Spleen (tissue), 11 donors: Measurements from ENCODE around the gene LYPLA2. TPM values are rescaled to one million over a fixed set of nuclear protein-coding genes. Genes with fewer than 3 reads are reported as not detected.
A peak's percentile ranks its signal among the peaks of the same experiment; 100 is the strongest.

Experiments
- DNase-seq: peaks from one replicate; pipeline ENCODE4 v3.0.0-alpha.2; 2020
- H3K27ac ChIP-seq, 8 donors: fragments of 200-600 bp; sonication (generic) in 7 of 8; 1 replicate in 4 of 8; 2 replicates in 4 of 8; pipeline versions ENCODE4 v1.5.0 to v1.8.0; 2016 to 2021; ENCODE audit warnings: inconsistent platforms in 4 of 8, mild to moderate bottlenecking in 4 of 8, moderate library complexity in 1 of 8
- H3K27me3 ChIP-seq, 7 donors: fragments of 200-600 bp; sonication (generic) in 6 of 7; replicated peaks in 1 of 7; 1 replicate in 4 of 7; 2 replicates in 3 of 7; pipeline versions ENCODE4 v1.5.0 to v1.8.0; 2016 to 2021; ENCODE audit warnings: inconsistent platforms in 3 of 7, mild to moderate bottlenecking in 1 of 7
- H3K36me3 ChIP-seq, 6 donors: fragments of 200-600 bp; sonication (generic) in 5 of 6; 1 replicate in 4 of 6; 2 replicates in 2 of 6; pipeline versions ENCODE4 v1.5.0 to v1.8.0; 2016 to 2021; ENCODE audit warnings: inconsistent platforms in 2 of 6
- H3K4me1 ChIP-seq, 6 donors: fragments of 200-600 bp; sonication (generic) in 5 of 6; 1 replicate in 3 of 6; 2 replicates in 3 of 6; pipeline versions ENCODE4 v1.5.0 to v1.8.0; 2016 to 2021; ENCODE audit warnings: inconsistent platforms in 3 of 6
- H3K4me3 ChIP-seq, 8 donors: fragments of 200-600 bp; sonication (generic) in 7 of 8; 1 replicate in 4 of 8; 2 replicates in 4 of 8; pipeline versions ENCODE4 v1.5.0 to v1.8.0; 2016 to 2021; ENCODE audit warnings: inconsistent platforms in 4 of 8, mild to moderate bottlenecking in 4 of 8, moderate library complexity in 2 of 8
- H3K9me3 ChIP-seq, 8 donors: fragments of 200-600 bp; sonication (generic) in 7 of 8; 1 replicate in 4 of 8; 2 replicates in 4 of 8; pipeline versions ENCODE4 v1.5.0 to v1.8.0; 2016 to 2021; ENCODE audit warnings: inconsistent platforms in 4 of 8
- POLR2A ChIP-seq, 3 donors: fragments of 450-650 bp; IDR thresholded peaks; one replicate each; pipeline ENCODE4 v1.5.1; 2017; ENCODE audit warnings: antibody characterized with exemption in 3 of 3, mild to moderate bottlenecking in 1 of 3
- POLR2AphosphoS5 ChIP-seq, 3 donors: sonication (generic); formaldehyde crosslinking; IDR thresholded peaks; one replicate each; pipeline ENCODE4 v1.5.1; 2017; ENCODE audit warnings: antibody characterized with exemption in 3 of 3
- WGBS, 5 donors: extraction: QIAGEN DNeasy Blood & Tissue Kit in 3 of 5; methylation state at CpG; one replicate each; pipeline versions ENCODE4 v1.1.5 to v1.1.7; 2013 to 2018; 5-methylcytosine and 5-hydroxymethylcytosine counted together
- intact Hi-C: fragments of 100-400 bp; cut with DNase I; formaldehyde crosslinking; loops from one replicate; pipeline ENCODE4 v1.15.0; 2023; ENCODE audit warnings: low total_unique reads
- polyA plus RNA-seq, 3 donors: library from polyadenylated mRNA; stranded (reverse); fragments of 200-250 nt; gene quantifications; one replicate each; pipeline ENCODE4 v1.2.1, GENCODE V29; 2013
- total RNA-seq, 7 donors: library from RNA; depleted of rRNA in 3 of 7; stranded (reverse); fragments of >200 nt in 3 of 7; fragmentation: NEBNext Ultra II Directional in 4 of 7; extraction: Animal tissue kit (Norgen Biotek cat#: 25700) in 4 of 7; gene quantifications; one replicate each; pipeline versions ENCODE4 v1.1.0 to v1.2.1, GENCODE V29; 2016 to 2021
- TF ChIP-seq, protein P1 (sequence below), 11 experiments: fragments of 200-600 bp in 7 of 11; fragments of 450-650 bp in 4 of 11; sonication (generic) in 4 of 11; IDR thresholded peaks in 8 of 11; conservative IDR thresholded peaks in 3 of 11; 1 replicate in 7 of 11; 2 replicates in 4 of 11; pipeline versions ENCODE4 v1.4.0 to v1.8.0; 2016 to 2021; ENCODE audit warnings: antibody characterized with exemption in 11 of 11, inconsistent platforms in 4 of 11, mild to moderate bottlenecking in 1 of 11
- donor health status: healthy with polysubstance abuse.
- donor health status: DM: no; HTN: no; CAD: no; lungs with moderate emphysema.
- donor health status: DM: no; HTN: no; CAD: no.
- donor health status: Bipolar disorder and iron deficiency.
- donor health status: healthy.
- donor health status: DM: no; HTN: no; CAD: no.
- donor health status: DM: yes; HTN: yes; CAD: no.

Gene LYPLA2
- total and polyA plus RNA-seq, 10 donors = 46.9 to 87.5 (median 55.8) TPM

DNA sequence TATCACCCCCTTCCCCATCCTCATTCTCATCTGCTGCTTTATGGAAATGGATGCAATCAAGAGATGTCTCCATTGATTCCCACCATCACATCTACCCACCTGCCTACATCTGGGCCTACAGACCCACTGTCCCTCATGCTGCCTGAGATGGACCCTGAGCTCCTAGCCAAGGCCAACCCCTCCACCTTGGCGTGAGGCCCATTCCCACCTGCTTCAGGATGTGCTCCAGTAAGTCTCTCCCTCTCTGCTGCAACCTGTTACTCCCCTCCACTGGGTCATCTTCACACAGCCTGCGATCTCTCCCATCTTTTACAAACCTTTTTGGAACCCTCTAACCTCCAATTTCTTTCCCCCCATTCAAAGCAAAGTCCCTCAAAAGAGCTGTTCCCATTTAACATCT, 14.1 kb downstream of the LYPLA2 start:
- peak; percentile 46 for DNase-seq
- no peak overlapping the region for H3K27ac ChIP-seq
- TF ChIP-seq, protein P1, sequence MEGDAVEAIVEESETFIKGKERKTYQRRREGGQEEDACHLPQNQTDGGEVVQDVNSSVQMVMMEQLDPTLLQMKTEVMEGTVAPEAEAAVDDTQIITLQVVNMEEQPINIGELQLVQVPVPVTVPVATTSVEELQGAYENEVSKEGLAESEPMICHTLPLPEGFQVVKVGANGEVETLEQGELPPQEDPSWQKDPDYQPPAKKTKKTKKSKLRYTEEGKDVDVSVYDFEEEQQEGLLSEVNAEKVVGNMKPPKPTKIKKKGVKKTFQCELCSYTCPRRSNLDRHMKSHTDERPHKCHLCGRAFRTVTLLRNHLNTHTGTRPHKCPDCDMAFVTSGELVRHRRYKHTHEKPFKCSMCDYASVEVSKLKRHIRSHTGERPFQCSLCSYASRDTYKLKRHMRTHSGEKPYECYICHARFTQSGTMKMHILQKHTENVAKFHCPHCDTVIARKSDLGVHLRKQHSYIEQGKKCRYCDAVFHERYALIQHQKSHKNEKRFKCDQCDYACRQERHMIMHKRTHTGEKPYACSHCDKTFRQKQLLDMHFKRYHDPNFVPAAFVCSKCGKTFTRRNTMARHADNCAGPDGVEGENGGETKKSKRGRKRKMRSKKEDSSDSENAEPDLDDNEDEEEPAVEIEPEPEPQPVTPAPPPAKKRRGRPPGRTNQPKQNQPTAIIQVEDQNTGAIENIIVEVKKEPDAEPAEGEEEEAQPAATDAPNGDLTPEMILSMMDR (IDR thresholded peaks at IDR 0.05 in 8 of 11, conservative IDR thresholded peaks at IDR 0.05 in 3 of 11) = no peak
- no peak for TF ChIP-seq POLR2A (IDR thresholded peaks at IDR 0.05)
- no peak for TF ChIP-seq POLR2AphosphoS5 (IDR thresholded peaks at IDR 0.05)
- WGBS, 5 donors = 94 to 100% (median 97%) methylated on average over 2 of the region's 2 CpGs
- H3K36me3 ChIP-seq = peaks cover 0 to 60% (median 16%) of the 10 kb centered on the region in 6 donors
- H3K4me1 ChIP-seq = peaks cover 5 to 52% (median 26%) of the 10 kb centered on the region in 6 donors
- no peak overlapping the region for H3K4me3 ChIP-seq
- intact Hi-C loops = no loop called here
- H3K9me3 ChIP-seq = no peaks in the 10 kb centered on the region
- no peaks in the 10 kb centered on the region for H3K27me3 ChIP-seq

DNA sequence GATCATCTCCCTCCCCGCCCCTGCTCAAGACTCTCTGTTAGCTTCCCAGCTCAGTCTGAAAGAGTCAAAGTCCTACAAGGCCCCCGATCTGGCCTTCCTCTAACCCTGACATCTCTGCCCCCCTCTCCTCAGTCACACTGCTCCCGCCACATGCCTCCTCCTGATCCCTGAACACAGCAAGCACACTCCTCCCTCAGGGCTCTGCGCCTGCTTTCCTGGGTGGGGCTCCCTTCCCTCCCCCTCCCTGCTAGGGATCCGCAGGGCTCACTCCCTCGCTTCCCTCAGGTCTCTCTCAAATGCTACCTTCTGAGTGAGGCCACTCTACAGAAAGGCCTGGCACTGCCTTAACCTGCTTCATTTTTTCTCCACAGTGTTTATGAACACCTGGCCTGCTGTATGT, 15.3 kb downstream of the LYPLA2 start:
- intact Hi-C loops = no loop called here
- peaks cover 0 to 67% (median 16%) of the 10 kb centered on the region in 6 donors for H3K36me3 ChIP-seq
- TF ChIP-seq, protein P1 (IDR thresholded peaks at IDR 0.05 in 8 of 11, conservative IDR thresholded peaks at IDR 0.05 in 3 of 11) = no peak
- TF ChIP-seq POLR2AphosphoS5 (IDR thresholded peaks at IDR 0.05) (no peak), POLR2A (IDR thresholded peaks at IDR 0.05) (no peak)
- DNase-seq = peak; percentile 57
- H3K4me1 ChIP-seq = peaks cover 4 to 57% (median 32%) of the 10 kb centered on the region in 6 donors
- H3K27ac ChIP-seq = no peak overlapping the region
- H3K27me3 ChIP-seq = no peaks in the 10 kb centered on the region
- H3K9me3 ChIP-seq = no peaks in the 10 kb centered on the region
- 73 to 84% (median 83%) methylated on average over 6 of the region's 6 CpGs for WGBS, 5 donors
- H3K4me3 ChIP-seq = no peak overlapping the region

DNA sequence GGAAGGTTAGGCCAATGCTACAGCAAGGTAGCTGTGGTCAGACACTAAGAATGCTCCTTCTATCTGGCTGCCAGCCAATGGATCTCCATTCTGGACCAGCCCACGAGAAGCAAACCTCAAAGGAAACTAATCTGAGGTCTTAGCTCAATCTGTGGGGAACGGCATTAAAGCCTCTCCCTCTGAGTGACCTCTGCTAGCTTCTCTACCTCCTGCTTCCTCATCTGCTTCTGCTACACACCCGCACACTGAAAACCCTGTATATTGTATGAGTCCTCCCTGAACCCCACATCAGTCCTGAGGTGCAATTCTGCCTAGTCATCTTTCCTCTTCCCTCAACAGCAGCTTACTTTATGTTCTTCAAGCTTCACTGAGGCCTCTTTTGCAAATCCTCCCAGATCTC, 16.5 kb downstream of the LYPLA2 start:
- Histone ChIP-seq H3K9me3 (no peaks in the 10 kb centered on the region), H3K27ac (peak overlapping the region in 3 of 8 donors; percentile 26 to 37 (median 36)), H3K4me3 (no peak overlapping the region), H3K27me3 (no peaks in the 10 kb centered on the region), H3K4me1 (peaks cover 0 to 48% (median 26%) of the 10 kb centered on the region in 6 donors), H3K36me3 (peaks cover 0 to 78% (median 21%) of the 10 kb centered on the region in 6 donors)
- intact Hi-C loops = no loop called here
- TF ChIP-seq, protein P1 (IDR thresholded peaks at IDR 0.05 in 8 of 11, conservative IDR thresholded peaks at IDR 0.05 in 3 of 11) = no peak
- no peak for TF ChIP-seq POLR2A (IDR thresholded peaks at IDR 0.05)
- no peak for TF ChIP-seq POLR2AphosphoS5 (IDR thresholded peaks at IDR 0.05)
- WGBS, 5 donors = 33 to 54% (median 41%) methylated on average over 3 of the region's 3 CpGs
- DNase-seq = no peak

DNA sequence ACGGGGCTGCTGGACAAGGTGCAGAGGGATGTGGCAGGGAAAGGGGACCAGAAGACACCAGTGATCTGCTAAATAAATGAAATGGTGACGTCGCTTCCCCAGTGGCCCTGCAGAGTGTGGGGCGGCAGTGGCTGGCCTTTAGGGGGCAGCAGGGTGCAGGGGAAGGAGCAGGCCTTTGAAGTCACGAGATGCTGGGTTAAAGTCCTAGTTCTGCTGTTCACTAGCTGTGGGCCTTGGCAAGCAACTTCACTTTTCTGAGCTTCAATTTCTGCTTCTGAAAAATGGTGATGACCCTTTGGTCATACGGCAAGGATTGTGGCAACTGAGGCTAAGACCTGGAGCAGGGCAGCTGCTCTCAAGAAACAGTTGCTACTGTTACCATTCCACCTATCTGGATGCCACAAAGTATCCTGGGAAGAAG, 18.8 kb downstream of the LYPLA2 start:
- Histone ChIP-seq H3K4me3 (no peak overlapping the region), H3K27ac (peak overlapping the region; percentile 0 to 77 (median 56)), H3K27me3 (no peaks in the 10 kb centered on the region), H3K4me1 (peaks cover 0 to 42% (median 26%) of the 10 kb centered on the region in 6 donors), H3K9me3 (no peaks in the 10 kb centered on the region), H3K36me3 (peaks cover 0 to 79% (median 32%) of the 10 kb centered on the region in 6 donors)
- peak; percentile 93 for DNase-seq
- 10 to 19% (median 16%) methylated on average over 6 of the region's 6 CpGs for WGBS, 5 donors
- TF ChIP-seq POLR2AphosphoS5 (IDR thresholded peaks at IDR 0.05) (peak; percentile 46 to 72 (median 63)), POLR2A (IDR thresholded peaks at IDR 0.05) (no peak)
- TF ChIP-seq, protein P1 (IDR thresholded peaks at IDR 0.05 in 8 of 11, conservative IDR thresholded peaks at IDR 0.05 in 3 of 11) = peak; percentile 81 to 96 (median 88)
- intact Hi-C loops = loop anchor here (5.0 kb wide), 1 partner anchor 108 kb away; no protein-coding TSS in a partner anchor
